ENCODE results near the gene EIF5A. TPM values are rescaled to one million over a fixed set of nuclear protein-coding genes. Genes with fewer than 3 reads are reported as not detected.

Gene EIF5A
- total RNA-seq, 3 donors from 2014 or later (not counting 1 experiment from before 2014, with no cell fraction given): 483 to 608 (median 492) TPM

DNA sequence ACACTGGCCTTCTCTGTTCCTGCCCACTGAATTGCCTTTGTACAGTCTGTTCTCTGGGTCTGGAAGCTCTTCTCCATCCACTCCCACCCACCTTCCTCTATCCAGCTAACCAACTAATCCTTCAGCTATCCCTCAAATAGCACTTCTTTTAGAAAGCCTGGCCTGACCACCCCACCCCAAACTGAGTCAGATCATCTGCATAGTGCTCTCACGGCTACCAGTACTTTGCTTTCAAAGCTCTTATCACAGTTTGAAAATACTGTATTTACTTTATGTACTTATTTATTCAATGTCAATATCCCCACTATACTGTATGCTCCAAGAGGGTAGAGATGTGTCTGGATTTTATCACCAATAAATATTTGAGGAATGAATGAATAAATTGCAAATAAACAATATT is 40.6 kb upstream of the EIF5A start:
- ATAC-seq (no peak), DNase-seq (peak in 1 of 2 donors; percentile 2)
- Mint-ChIP-seq H3K27me3 (ENCODE audit: low read depth in 2 of 2) (peaks cover 16 to 22% of the 10 kb centered on the region in 2 donors), H3K4me3 (no peak overlapping the region), H3K27ac (no peak overlapping the region), H3K9me3 (no peaks in the 10 kb centered on the region), H3K4me1 (peaks cover 17% of the 10 kb centered on the region in 2 donors), H3K36me3 (no peaks in the 10 kb centered on the region)
- H3K4me3 ChIP-seq (ENCODE audit: low read length): no peak overlapping the region
- H3K27ac ChIP-seq (ENCODE audit: low read length): no peak overlapping the region
- intact Hi-C loops (cut with micrococcal nuclease): no loop called here
- peaks cover 19% of the 10 kb centered on the region for H3K27me3 ChIP-seq (ENCODE audit: control insufficient read depth, insufficient read depth, low read length)
- no CpG with 5 or more reads among the region's 1 CpG for WGBS (ENCODE audit: insufficient coverage)
- peaks cover 20% of the 10 kb centered on the region for H3K4me1 ChIP-seq (ENCODE audit: control insufficient read depth, insufficient read depth, low read length)
- TF ChIP-seq, protein P1, sequence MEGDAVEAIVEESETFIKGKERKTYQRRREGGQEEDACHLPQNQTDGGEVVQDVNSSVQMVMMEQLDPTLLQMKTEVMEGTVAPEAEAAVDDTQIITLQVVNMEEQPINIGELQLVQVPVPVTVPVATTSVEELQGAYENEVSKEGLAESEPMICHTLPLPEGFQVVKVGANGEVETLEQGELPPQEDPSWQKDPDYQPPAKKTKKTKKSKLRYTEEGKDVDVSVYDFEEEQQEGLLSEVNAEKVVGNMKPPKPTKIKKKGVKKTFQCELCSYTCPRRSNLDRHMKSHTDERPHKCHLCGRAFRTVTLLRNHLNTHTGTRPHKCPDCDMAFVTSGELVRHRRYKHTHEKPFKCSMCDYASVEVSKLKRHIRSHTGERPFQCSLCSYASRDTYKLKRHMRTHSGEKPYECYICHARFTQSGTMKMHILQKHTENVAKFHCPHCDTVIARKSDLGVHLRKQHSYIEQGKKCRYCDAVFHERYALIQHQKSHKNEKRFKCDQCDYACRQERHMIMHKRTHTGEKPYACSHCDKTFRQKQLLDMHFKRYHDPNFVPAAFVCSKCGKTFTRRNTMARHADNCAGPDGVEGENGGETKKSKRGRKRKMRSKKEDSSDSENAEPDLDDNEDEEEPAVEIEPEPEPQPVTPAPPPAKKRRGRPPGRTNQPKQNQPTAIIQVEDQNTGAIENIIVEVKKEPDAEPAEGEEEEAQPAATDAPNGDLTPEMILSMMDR (IDR thresholded peaks at IDR 0.05): no peak
- H3K36me3 ChIP-seq (ENCODE audit: control insufficient read depth, insufficient read depth, low read length): no peaks in the 10 kb centered on the region
- no peaks in the 10 kb centered on the region for H3K9me3 ChIP-seq (ENCODE audit: control insufficient read depth, insufficient read depth, low read length)

DNA sequence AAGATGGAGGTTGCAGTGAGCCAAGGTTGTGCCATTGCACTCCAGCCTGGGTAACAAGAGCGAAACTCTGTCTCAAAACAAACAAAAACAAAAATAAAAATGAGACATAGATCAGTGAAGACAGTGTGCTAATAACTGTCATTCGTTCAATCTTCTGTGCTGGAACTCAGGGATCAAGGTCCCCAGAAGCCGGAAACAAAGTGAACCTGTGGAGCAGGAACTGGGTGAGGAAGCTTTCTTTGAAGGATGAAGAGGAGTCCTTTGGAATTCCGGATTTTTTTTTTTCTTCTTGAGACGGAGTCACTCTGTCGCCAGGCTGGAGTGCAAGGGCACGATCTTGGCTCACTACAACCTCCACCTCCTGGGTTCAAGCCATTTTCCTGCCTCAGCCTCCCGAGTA is 28.0 kb upstream of the EIF5A start:
- H3K9me3 ChIP-seq (ENCODE audit: control insufficient read depth, insufficient read depth, low read length): no peaks in the 10 kb centered on the region
- TF ChIP-seq, protein P1 (IDR thresholded peaks at IDR 0.05): no peak
- no peak overlapping the region for H3K27ac ChIP-seq (ENCODE audit: low read length)
- intact Hi-C loops (cut with micrococcal nuclease): no loop called here
- H3K4me1 ChIP-seq (ENCODE audit: control insufficient read depth, insufficient read depth, low read length): peaks cover 31% of the 10 kb centered on the region
- H3K36me3 ChIP-seq (ENCODE audit: control insufficient read depth, insufficient read depth, low read length): no peaks in the 10 kb centered on the region
- no peak for ATAC-seq
- DNase-seq: no peak
- H3K4me3 ChIP-seq (ENCODE audit: low read length): no peak overlapping the region
- Mint-ChIP-seq H3K27ac (no peak overlapping the region), H3K4me1 (peaks cover 22 to 31% of the 10 kb centered on the region in 2 donors), H3K9me3 (no peaks in the 10 kb centered on the region), H3K36me3 (no peaks in the 10 kb centered on the region), H3K4me3 (no peak overlapping the region), H3K27me3 (ENCODE audit: low read depth in 2 of 2) (peaks cover 18 to 21% of the 10 kb centered on the region in 2 donors)
- WGBS (ENCODE audit: insufficient coverage): 96% methylated on average over 7 of the region's 8 CpGs
- peaks cover 29% of the 10 kb centered on the region for H3K27me3 ChIP-seq (ENCODE audit: control insufficient read depth, insufficient read depth, low read length)

DNA sequence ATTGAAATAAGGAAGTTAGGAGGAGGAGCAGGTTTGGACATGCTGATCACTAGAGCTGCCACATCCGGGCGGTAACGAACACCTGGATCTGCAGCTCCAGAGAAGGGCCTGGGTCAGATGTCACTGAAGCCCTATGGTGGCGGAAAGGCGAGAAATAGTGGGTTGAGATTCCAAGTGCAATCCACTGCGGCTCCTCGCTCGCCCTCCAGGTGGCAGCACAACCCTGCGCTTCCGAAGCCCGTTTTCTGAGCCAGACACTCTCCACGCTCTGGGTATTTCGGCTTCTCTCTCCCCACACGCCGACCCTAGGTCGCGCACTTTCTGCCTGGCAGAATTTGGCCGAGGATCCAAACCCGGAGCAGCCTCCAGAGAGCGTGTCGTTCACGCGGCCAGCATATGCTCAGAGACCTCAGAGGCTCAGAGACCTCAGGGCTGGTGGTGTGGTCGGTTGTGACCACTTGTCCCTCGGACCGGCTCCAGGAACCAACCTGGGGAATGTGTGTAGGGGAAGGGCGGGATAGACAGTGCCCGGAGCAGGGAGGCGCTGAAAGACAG is 26.8 kb upstream of the EIF5A start:
- H3K36me3 ChIP-seq (ENCODE audit: control insufficient read depth, insufficient read depth, low read length): no peaks in the 10 kb centered on the region
- H3K4me1 ChIP-seq (ENCODE audit: control insufficient read depth, insufficient read depth, low read length): peaks cover 31% of the 10 kb centered on the region
- H3K27me3 ChIP-seq (ENCODE audit: control insufficient read depth, insufficient read depth, low read length): peaks cover 29% of the 10 kb centered on the region
- H3K27ac Mint-ChIP-seq: peak overlapping the region in 1 of 2 donors; percentile 16
- H3K4me1 Mint-ChIP-seq: peaks cover 22 to 31% of the 10 kb centered on the region in 2 donors
- no peaks in the 10 kb centered on the region for H3K36me3 Mint-ChIP-seq
- no peaks in the 10 kb centered on the region for H3K9me3 Mint-ChIP-seq
- peak; percentile 89 to 95 (median 91) for ATAC-seq
- DNase-seq: peak; percentile 84 to 88
- peak overlapping the region; percentile 90 for H3K4me3 Mint-ChIP-seq
- TF ChIP-seq, protein P1 (IDR thresholded peaks at IDR 0.05): peak; percentile 94
- WGBS (ENCODE audit: insufficient coverage): under 1% methylated on average over 29 of the region's 29 CpGs
- no peaks in the 10 kb centered on the region for H3K9me3 ChIP-seq (ENCODE audit: control insufficient read depth, insufficient read depth, low read length)
- peak overlapping the region; percentile 23 for H3K4me3 ChIP-seq (ENCODE audit: low read length)
- no peak overlapping the region for H3K27ac ChIP-seq (ENCODE audit: low read length)
- peaks cover 18 to 24% of the 10 kb centered on the region in 2 donors for H3K27me3 Mint-ChIP-seq (ENCODE audit: low read depth in 2 of 2)
- intact Hi-C loops (cut with micrococcal nuclease): loop anchor here (1.0 to 10.0 kb wide), 7 partner anchors 16 to 404 kb away; partner anchors contain the start of genes NEURL4, SENP3, TMEM102 and TP53
